PC-3 (cell line): ENCODE measurements around the gene EXD2.

Source experiments
- CTCF ChIP-seq: fragments of 300-600 bp; sonication (generic); conservative IDR thresholded peaks from 2 replicates; pipeline ENCODE4 v1.5.1; 2017; ENCODE audit warnings: antibody characterized with exemption, low read depth, mild to moderate bottlenecking, low read length
- EZH2 ChIP-seq: fragments of 300-600 bp; sonication (generic); IDR thresholded peaks from one replicate; pipeline ENCODE4 v1.6.1; 2017; ENCODE audit warnings: antibody characterized with exemption, mild to moderate bottlenecking, low read length; ENCODE audit not compliant: unreplicated experiment
- EZH2phosphoT487 ChIP-seq: fragments of 300-600 bp; sonication (generic); IDR thresholded peaks from 2 replicates; pipeline ENCODE4 v1.6.1; 2018; ENCODE audit warnings: mild to moderate bottlenecking, antibody characterized with exemption, low read length, borderline replicate concordance

GRCh38 chr14:69151458-69152180 is 39.7 kb upstream of the EXD2 start:
- TF ChIP-seq CTCF (peak; percentile 48), EZH2phosphoT487 (no peak), EZH2 (no peak)
